SJCRH30 (cell line): ENCODE measurements around the gene SCAF4. TPM values are rescaled to one million over a fixed set of nuclear protein-coding genes. Genes with fewer than 3 reads are reported as not detected.
"Not testable (repeated sequence)": the region's sequence is repeated elsewhere in the genome, so short reads cannot be mapped to it uniquely, and the experiment has no call there.

ENCODE experiments used
- DNase-seq, 2 experiments: peaks; one replicate each; pipeline ENCODE4 v3.0.0-alpha.2; 2015 to 2020
- H3K27ac ChIP-seq: fragments of 250-450 bp; sonication (Bioruptor Pico); 2 replicates; pipeline ENCODE4 v1.5.1; 2020; ENCODE audit warnings: mild to moderate bottlenecking, moderate library complexity
- H3K27me3 ChIP-seq: fragments of 250-450 bp; sonication (Bioruptor Pico); 2 replicates; pipeline ENCODE4 v1.5.1; 2020; ENCODE audit warnings: mild to moderate bottlenecking, moderate library complexity
- H3K36me3 ChIP-seq: fragments of 250-450 bp; sonication (Bioruptor Pico); 2 replicates; pipeline ENCODE4 v1.5.1; 2020; ENCODE audit warnings: mild to moderate bottlenecking, moderate library complexity
- H3K4me1 ChIP-seq: fragments of 250-450 bp; sonication (Bioruptor Pico); 2 replicates; pipeline ENCODE4 v1.5.1; 2020; ENCODE audit warnings: mild to moderate bottlenecking, moderate library complexity
- H3K4me3 ChIP-seq: fragments of 250-450 bp; sonication (Bioruptor Pico); 2 replicates; pipeline ENCODE4 v1.5.1; 2020; ENCODE audit warnings: mild to moderate bottlenecking, moderate library complexity
- H3K9me3 ChIP-seq: fragments of 250-450 bp; sonication (Bioruptor Pico); replicated peaks from 2 replicates; pipeline ENCODE4 v1.5.1; 2020; ENCODE audit warnings: mild to moderate bottlenecking, moderate library complexity
- total RNA-seq: library from RNA; depleted of rRNA; stranded (reverse); fragments of >200 nt; shearing (Covaris generic); gene quantifications from 2 replicates; pipeline ENCODE4 v1.2.3, GENCODE V29; 2014

SCAF4 gene
- total RNA-seq, 1 experiment from 2014 or later: 32.7 TPM

DNA sequence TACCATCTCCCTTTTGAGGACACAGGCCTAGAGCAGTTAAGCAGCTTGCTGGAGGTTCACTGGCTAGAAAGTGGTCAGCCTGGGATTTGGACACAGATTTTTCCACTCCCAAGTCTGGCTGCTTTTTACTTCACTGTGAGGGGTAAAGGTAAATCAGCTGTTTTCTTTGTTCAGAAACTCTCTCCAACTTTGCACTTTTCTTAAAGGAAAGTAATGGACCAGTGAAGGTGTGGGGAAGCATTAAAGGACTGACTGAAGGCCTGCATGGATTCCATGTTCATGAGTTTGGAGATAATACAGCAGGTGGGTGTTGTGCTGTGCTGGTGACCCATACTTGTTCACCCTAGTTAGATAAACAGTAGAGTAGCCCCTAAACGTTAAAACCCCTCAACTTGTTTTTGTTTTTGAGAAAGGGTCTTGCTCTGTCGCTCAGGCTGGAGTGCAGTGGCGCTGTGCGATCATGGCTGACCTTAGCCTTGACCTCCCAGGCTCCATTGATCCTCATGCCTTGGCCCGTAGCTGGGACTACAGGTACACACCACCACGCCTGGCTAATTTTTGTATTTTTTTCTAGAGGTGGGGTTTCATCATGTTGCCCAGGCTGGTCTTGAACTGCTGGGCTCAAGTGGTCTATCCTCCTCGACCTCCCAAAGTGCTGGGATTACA is 68.2 kb downstream of the SCAF4 start:
- H3K9me3 ChIP-seq: no peaks in the 10 kb centered on the region
- H3K4me3 ChIP-seq: no peak overlapping the region
- peaks cover 47% of the 10 kb centered on the region for H3K36me3 ChIP-seq
- peaks cover 4% of the 10 kb centered on the region; the same call in 1 of the 2 replicates for H3K4me1 ChIP-seq
- no peaks in the 10 kb centered on the region for H3K27me3 ChIP-seq
- DNase-seq: no peak
- no peak overlapping the region for H3K27ac ChIP-seq

DNA sequence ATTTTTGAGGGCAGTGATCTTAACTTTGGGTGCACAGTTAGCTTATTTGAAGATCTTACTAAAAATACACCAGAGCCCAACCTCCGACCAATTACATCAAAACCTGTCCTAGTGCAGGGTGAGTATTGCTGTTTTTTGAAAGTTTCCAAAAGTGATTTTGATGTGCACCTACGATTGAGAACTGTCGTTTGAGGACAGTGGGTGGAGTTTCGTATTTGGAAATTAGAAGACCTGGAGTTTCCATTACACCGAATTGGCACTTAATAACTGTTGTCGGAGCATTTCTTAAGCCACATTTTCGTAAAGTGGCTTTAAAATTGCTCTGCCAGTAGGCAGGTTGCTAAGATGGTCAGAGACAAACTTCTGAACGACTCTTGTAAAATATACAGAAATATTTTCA is 71.3 kb downstream of the SCAF4 start:
- H3K9me3 ChIP-seq: no peaks in the 10 kb centered on the region
- H3K4me1 ChIP-seq: peaks cover 4% of the 10 kb centered on the region; the same call in 1 of the 2 replicates
- peaks cover 19% of the 10 kb centered on the region for H3K36me3 ChIP-seq
- H3K27me3 ChIP-seq: no peaks in the 10 kb centered on the region
- DNase-seq: no peak
- H3K4me3 ChIP-seq: peak overlapping the region; percentile 95
- no peak overlapping the region for H3K27ac ChIP-seq

DNA sequence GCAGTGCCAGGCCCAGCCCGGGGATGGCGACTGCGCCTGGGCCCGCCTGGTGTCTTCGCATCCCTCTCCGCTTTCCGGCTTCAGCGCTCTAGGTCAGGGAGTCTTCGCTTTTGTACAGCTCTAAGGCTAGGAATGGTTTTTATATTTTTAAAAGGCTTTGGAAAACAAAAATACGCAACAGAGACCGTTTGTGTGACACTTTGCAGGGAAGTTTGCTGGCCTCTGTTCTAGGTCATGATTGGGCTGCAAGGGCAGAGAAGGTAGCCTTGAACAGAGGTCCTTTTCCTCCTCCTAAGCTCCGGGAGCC is 71.7 kb downstream of the SCAF4 start:
- Histone ChIP-seq H3K9me3 (no peaks in the 10 kb centered on the region), H3K4me1 (peaks cover 4% of the 10 kb centered on the region; the same call in 1 of the 2 replicates), H3K27ac (no peak overlapping the region), H3K36me3 (peaks cover 19% of the 10 kb centered on the region), H3K27me3 (no peaks in the 10 kb centered on the region), H3K4me3 (peak overlapping the region; percentile 95)
- no peak for DNase-seq

DNA sequence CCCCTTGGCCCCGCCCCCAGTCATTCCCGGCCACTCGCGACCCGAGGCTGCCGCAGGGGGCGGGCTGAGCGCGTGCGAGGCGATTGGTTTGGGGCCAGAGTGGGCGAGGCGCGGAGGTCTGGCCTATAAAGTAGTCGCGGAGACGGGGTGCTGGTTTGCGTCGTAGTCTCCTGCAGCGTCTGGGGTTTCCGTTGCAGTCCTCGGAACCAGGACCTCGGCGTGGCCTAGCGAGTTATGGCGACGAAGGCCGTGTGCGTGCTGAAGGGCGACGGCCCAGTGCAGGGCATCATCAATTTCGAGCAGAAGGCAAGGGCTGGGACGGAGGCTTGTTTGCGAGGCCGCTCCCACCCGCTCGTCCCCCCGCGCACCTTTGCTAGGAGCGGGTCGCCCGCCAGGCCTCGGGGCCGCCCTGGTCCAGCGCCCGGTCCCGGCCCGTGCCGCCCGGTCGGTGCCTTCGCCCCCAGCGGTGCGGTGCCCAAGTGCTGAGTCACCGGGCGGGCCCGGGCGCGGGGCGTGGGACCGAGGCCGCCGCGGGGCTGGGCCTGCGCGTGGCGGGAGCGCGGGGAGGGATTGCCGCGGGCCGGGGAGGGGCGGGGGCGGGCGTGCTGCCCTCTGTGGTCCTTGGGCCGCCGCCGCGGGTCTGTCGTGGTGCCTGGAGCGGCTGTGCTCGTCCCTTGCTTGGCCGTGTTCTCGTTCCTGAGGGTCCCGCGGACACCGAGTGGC is 72.2 kb downstream of the SCAF4 start, which contains the start of gene SOD1:
SOD1 (plus strand) TSS at position 158 of the 723 bp plus-strand sequence; CDS start at position 235, 77 bp downstream.
- H3K36me3 ChIP-seq: peaks cover 19% of the 10 kb centered on the region
- peak; percentile 94 to 95 for DNase-seq
- H3K4me3 ChIP-seq: peak within 1 kb of the TSS; percentile 95
- no peaks in the 10 kb centered on the region for H3K27me3 ChIP-seq
- H3K9me3 ChIP-seq: no peaks in the 10 kb centered on the region
- H3K27ac ChIP-seq: peak within 1 kb of the TSS; percentile 67
- peaks cover 4% of the 10 kb centered on the region; the same call in 1 of the 2 replicates for H3K4me1 ChIP-seq

DNA sequence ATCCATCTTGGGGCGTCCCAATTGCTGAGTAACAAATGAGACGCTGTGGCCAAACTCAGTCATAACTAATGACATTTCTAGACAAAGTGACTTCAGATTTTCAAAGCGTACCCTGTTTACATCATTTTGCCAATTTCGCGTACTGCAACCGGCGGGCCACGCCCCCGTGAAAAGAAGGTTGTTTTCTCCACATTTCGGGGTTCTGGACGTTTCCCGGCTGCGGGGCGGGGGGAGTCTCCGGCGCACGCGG is 72.7 kb downstream of the SCAF4 start:
- Histone ChIP-seq H3K4me3 (peak overlapping the region; percentile 95), H3K9me3 (no peaks in the 10 kb centered on the region), H3K27ac (peak overlapping the region; percentile 67), H3K27me3 (no peaks in the 10 kb centered on the region), H3K4me1 (peaks cover 4% of the 10 kb centered on the region; the same call in 1 of the 2 replicates), H3K36me3 (peaks cover 19% of the 10 kb centered on the region)
- no peak for DNase-seq

DNA sequence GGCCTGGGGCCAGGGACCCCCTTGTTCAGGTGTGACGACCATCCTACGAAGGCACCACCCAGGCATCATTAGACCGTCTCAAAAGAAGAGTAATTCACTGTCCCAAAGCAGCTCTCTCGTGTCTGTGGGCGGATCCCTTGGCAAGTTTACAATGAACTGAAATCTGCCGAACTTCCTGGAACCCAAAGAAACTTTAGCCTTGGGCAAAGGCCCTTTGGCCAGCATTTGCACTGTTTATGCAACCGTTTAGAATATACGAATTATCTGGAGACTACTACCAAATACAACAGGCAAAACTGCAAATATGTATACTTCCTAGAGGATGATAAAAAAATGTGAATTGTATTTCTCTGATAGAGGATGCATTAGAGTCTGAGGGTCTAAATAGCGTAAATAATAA is 73.9 kb downstream of the SCAF4 start:
- H3K36me3 ChIP-seq: peaks cover 13% of the 10 kb centered on the region
- no peak for DNase-seq
- peaks cover 4% of the 10 kb centered on the region; the same call in 1 of the 2 replicates for H3K4me1 ChIP-seq
- no peaks in the 10 kb centered on the region for H3K9me3 ChIP-seq
- H3K27me3 ChIP-seq: no peaks in the 10 kb centered on the region
- no peak overlapping the region for H3K4me3 ChIP-seq
- no peak overlapping the region for H3K27ac ChIP-seq

DNA sequence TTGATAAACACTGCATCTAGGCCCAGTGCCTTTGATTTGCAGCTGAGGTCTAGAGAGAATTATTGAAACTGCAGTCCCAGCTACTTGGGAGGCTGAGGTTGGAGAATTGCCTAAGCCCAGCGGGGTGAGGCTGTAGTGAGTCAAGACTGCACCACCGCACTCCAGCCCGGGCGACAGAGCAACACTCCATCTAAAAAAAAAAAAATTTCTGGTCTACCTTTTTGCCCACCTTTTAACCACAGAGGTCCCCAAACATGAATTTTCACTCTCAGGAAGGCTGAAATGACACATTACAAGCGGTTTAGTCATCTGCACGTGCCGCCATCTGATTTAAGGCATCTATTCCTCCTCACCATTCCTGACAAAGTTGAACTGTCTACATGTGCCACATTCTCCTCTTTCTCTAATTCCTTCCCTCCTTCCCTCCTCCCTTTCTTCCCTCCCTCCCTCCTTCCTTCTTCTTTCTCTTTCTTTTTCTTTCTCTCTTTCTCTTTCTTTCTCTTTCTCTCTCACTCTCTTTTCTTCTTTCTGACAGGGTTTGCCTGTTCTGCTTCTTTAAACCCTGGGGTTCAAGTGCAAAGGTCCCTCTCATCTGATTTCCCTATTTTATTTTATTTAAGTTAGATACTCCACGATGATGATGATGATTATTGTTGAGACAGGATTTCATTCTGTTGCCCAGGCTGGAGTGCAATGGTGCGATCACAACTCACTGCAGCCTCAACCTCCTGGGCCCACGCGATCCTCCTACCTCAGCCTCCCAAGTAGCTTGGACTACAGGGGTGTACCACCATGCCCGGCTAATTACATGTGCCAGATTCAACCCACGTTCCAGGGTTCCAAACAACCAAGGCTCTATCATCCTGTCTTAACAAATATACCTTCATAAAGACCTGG is 75.5 kb downstream of the SCAF4 start:
- Histone ChIP-seq H3K9me3 (no peaks in the 10 kb centered on the region), H3K27ac (no peak overlapping the region), H3K27me3 (no peaks in the 10 kb centered on the region), H3K4me1 (peaks cover 4% of the 10 kb centered on the region; the same call in 1 of the 2 replicates), H3K4me3 (no peak overlapping the region), H3K36me3 (peaks cover under 1% of the 10 kb centered on the region; the same call in 1 of the 2 replicates)
- no peak for DNase-seq

DNA sequence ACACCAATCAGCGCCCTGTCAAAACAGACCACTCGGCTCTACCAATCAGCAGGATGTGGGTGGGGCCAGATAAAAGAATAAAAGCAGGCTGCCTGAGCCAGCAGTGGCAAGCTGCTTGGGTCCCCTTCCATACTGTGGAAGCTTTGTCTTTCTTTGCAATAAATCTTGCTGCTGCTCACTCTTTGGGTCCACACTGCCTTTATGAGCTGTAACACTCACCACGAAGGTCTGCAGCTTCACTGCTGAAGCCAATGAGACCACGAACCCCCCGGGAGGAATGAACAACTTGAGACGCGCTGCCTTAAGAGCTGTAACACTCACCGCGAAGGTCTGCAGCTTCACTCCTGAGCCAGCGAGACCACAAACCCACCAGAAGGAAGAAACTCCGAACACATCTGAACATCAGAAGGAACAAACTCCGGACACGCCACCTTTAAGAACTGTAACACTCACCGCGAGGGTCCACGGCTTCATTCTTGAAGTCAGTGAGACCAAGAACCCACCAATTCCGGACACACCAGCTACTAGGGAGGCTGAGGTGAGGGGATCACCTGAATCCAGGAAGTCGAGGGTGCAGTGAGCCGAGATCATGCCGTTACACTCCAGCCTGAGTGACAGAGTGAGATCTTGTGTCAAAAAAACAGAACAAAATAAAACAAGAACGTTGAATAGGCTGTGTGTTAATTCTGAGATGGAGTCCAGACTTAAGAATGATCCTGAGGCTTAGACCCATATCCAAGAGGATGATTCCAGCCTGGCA is 76.9 kb downstream of the SCAF4 start:
- H3K4me1 ChIP-seq, H3K27ac ChIP-seq, H3K9me3 ChIP-seq, H3K27me3 ChIP-seq, H3K36me3 ChIP-seq, DNase-seq, H3K4me3 ChIP-seq: not testable (repeated sequence)

DNA sequence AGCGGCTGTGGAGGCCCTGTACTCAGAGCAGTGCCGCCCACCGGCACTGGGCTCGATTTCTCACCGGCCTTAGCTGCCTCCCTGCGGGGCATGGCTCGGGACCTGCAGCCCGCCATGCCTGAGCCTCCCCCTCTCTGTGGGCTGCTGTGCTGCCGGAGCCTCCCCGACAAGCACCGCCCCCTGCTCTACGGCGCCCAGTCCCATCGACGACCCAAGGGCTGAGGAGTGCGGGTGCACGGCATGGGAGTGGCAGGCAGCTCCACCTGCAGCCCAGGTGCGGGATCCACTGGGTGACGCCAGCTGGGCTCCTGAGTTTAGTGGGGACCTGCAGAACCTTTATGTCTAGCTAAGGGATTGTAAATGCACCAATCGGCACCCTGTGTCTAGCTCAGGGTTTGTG is 77.6 kb downstream of the SCAF4 start:
- Histone ChIP-seq H3K27me3 (no peaks in the 10 kb centered on the region), H3K36me3 (no peaks in the 10 kb centered on the region), H3K4me3 (no peak overlapping the region), H3K27ac (no peak overlapping the region), H3K9me3 (no peaks in the 10 kb centered on the region), H3K4me1 (no peaks in the 10 kb centered on the region)
- DNase-seq: no peak

DNA sequence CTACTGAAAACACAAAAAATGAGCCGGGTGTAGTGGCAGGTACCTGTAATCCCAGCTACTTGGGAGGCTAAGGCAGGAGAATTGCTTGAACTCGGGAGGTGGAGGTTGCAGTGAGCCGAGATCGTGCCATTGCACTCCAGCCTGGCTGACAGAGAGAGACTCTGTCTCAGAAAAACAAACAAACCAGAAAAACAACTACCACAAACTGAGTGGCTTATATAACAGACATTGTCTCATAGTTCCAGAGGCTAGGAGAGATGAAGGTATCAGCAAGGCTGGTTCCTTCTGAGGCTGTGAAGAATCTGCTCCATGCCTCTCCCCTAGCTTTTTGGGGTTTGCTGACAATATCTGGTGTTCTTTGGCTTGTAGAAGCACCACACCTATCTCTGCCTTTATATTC is 80.4 kb downstream of the SCAF4 start:
- DNase-seq, H3K27me3 ChIP-seq, H3K9me3 ChIP-seq, H3K4me3 ChIP-seq, H3K27ac ChIP-seq, H3K36me3 ChIP-seq, H3K4me1 ChIP-seq: not testable (repeated sequence)

DNA sequence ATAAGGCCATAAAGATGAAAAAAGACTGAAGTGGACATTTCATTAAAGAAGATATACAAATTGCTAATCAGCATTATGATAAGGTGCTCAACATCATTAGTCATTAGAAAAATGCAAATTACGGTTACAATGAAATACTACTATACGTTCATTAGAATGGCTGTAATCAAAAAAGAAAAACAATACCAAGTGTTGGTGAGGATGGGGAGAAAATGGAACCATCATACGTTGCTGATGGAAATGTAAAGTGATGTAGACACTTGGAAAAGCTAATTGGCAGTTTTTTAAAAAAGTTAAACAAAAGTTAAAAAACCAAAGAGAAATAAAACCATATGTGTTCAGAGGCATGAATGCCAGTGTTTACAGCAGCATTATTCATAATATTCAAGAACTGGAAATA is 81.0 kb downstream of the SCAF4 start:
- no peak for DNase-seq
- Histone ChIP-seq H3K27ac (no peak overlapping the region), H3K4me1 (no peaks in the 10 kb centered on the region), H3K4me3 (no peak overlapping the region), H3K27me3 (no peaks in the 10 kb centered on the region), H3K36me3 (no peaks in the 10 kb centered on the region), H3K9me3 (no peaks in the 10 kb centered on the region)

DNA sequence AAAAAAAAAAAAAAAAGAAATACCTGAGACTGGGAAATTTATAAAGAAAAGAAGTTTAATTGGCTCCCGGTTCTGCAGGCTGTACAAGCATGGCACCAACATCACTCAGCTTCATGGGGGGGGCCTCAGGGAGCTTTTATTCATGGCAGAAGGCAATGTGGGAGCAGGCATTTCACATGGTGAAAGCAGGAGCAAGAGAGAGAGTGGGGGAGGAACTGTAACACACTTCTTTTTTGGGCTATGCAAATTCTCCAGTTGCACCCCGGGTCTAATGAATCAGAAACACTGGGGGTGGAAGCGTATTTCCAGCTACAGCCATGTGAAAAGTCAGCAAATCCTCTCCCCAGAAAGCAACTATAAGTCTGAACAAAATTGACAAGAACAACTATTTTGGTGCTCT is 84.3 kb downstream of the SCAF4 start:
- no peaks in the 10 kb centered on the region for H3K36me3 ChIP-seq
- no peaks in the 10 kb centered on the region for H3K4me1 ChIP-seq
- H3K4me3 ChIP-seq: no peak overlapping the region
- no peak overlapping the region for H3K27ac ChIP-seq
- no peak for DNase-seq
- H3K9me3 ChIP-seq: no peaks in the 10 kb centered on the region
- H3K27me3 ChIP-seq: no peaks in the 10 kb centered on the region

DNA sequence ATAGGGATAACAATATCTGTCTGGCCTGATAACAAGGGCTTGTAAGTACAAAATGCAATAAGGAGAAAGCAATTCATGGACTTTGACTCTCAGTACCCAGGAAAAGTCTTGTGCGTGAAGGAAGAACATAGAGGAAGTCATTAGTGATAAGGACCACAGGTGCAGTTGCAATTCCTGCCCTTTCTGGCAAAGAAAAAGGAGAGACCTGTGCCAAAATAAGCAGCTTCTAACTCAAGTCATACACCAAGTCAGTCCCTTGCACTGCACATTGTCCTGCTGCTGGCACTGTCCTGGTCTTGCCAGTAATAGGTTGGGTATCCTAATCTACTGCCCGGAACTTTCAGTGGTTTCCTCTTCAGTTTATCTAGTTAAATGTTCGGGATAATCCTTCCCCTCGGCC is 87.3 kb downstream of the SCAF4 start:
- Histone ChIP-seq H3K9me3 (no peaks in the 10 kb centered on the region), H3K4me3 (no peak overlapping the region), H3K27me3 (no peaks in the 10 kb centered on the region), H3K36me3 (no peaks in the 10 kb centered on the region), H3K4me1 (no peaks in the 10 kb centered on the region), H3K27ac (no peak overlapping the region)
- DNase-seq: no peak

DNA sequence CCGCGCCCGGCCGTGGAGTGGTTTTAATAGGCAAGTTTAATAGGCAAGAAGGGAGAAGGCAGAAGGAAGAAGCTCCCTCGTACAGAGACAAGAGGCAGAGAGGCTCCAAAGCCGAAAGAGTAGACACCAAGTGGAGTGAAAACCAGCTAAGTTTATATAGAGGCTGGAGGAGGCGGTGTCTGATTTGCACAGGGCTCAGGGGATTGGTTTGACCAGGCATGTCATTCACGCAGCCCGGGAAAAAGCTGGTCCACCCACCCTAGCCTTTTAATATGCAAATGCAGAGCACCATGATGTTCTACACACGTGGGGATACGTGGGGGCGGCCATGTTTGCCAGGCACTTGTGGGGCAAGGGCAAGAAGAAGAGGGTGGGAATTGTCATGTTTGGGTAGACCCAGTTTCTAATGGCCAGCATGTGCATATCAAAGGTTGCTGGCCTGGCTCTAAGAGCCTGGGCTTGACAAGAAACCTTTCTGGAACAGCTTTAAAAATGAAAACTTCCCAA is 90.4 kb downstream of the SCAF4 start:
- H3K27ac ChIP-seq: no peak overlapping the region
- no peaks in the 10 kb centered on the region for H3K36me3 ChIP-seq
- no peak for DNase-seq

More for the DNA sequence above, 90.4 kb downstream of the SCAF4 start:
- Histone ChIP-seq H3K4me3 (no peak overlapping the region), H3K4me1 (no peaks in the 10 kb centered on the region), H3K27me3 (no peaks in the 10 kb centered on the region), H3K9me3 (peaks cover 3% of the 10 kb centered on the region; the same call in 1 of the 2 replicates)
